NCI-H1436 treated with DMSO at 0.1 percent for 48 hours (cell line): ENCODE results near the gene SIPA1L2.
"Not testable (repeated sequence)": the region's sequence is repeated elsewhere in the genome, so short reads cannot be mapped to it uniquely, and the experiment has no call there.

Source experiments
- DNase-seq: peaks from one replicate; lab custom pipeline; 2025; lab: John Stamatoyannopoulos, UW

Gene SIPA1L2

GRCh38 chr1:232615306-232615800 lies 14.6 kb downstream of the SIPA1L2 start:
- DNase-seq, result no peak

- no peak for DNase-seq
Observed at GRCh38 chr1:232614811-232615210, 15.1 kb downstream of the SIPA1L2 start.

- DNase-seq, result no peak
Observed at GRCh38 chr1:232613752-232614381, 16.1 kb downstream of the SIPA1L2 start.

- not testable (repeated sequence) for DNase-seq
Observed at GRCh38 chr1:232612836-232613235, 17.1 kb downstream of the SIPA1L2 start.

GRCh38 chr1:232611834-232612233 lies 18.1 kb downstream of the SIPA1L2 start:
- no peak for DNase-seq

GRCh38 chr1:232610902-232611745 lies 18.8 kb downstream of the SIPA1L2 start:
- not testable (repeated sequence) for DNase-seq

GRCh38 chr1:232610192-232610901 lies 19.6 kb downstream of the SIPA1L2 start:
- no peak for DNase-seq

GRCh38 chr1:232608427-232608826 lies 21.5 kb downstream of the SIPA1L2 start:
- DNase-seq, result no peak

GRCh38 chr1:232602622-232603021 lies 27.3 kb downstream of the SIPA1L2 start:
- no peak for DNase-seq

GRCh38 chr1:232600424-232601258 lies 29.3 kb downstream of the SIPA1L2 start:
- DNase-seq, result peak; percentile 25

GRCh38 chr1:232599178-232600041 lies 30.5 kb downstream of the SIPA1L2 start:
- no peak for DNase-seq

- DNase-seq, result peak; percentile 85
Observed at GRCh38 chr1:232598837-232599177, 31.1 kb downstream of the SIPA1L2 start.

GRCh38 chr1:232598133-232598532 lies 31.8 kb downstream of the SIPA1L2 start:
- DNase-seq, result no peak

GRCh38 chr1:232597721-232598120 lies 32.2 kb downstream of the SIPA1L2 start:
- no peak for DNase-seq

- no peak for DNase-seq
Observed at GRCh38 chr1:232596666-232597303, 33.1 kb downstream of the SIPA1L2 start.

GRCh38 chr1:232594768-232595698 lies 34.9 kb downstream of the SIPA1L2 start:
- DNase-seq, result no peak

GRCh38 chr1:232593717-232594502 lies 36.0 kb downstream of the SIPA1L2 start:
- no peak for DNase-seq

GRCh38 chr1:232591344-232591743 lies 38.6 kb downstream of the SIPA1L2 start:
- no peak for DNase-seq

GRCh38 chr1:232590744-232591082 lies 39.2 kb downstream of the SIPA1L2 start:
- no peak for DNase-seq
